Measurements from ENCODE around the gene YARS2.
"Not testable (repeated sequence)": the region's sequence is repeated elsewhere in the genome, so short reads cannot be mapped to it uniquely, and the experiment has no call there.

DNA sequence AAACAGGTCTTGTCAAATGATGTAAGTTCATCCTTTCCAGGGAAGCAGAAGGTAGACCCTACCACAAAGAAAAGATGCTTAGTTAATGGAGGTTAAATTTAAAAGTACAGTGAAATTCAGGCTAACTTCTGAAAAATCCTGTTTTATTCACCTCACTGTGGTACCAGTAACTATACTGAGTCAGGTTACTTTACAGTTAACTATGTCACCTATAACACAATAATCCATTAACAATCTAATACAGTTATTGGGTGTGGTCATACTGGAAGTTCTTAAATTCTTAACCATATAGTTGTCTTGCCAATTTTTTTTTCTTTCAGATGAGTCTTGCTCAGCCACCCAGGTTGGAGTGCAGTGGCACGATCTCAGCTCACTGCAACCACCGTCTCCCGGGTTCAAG, 30.4 kb downstream of the YARS2 start:
- TF ChIP-seq, protein P1, sequence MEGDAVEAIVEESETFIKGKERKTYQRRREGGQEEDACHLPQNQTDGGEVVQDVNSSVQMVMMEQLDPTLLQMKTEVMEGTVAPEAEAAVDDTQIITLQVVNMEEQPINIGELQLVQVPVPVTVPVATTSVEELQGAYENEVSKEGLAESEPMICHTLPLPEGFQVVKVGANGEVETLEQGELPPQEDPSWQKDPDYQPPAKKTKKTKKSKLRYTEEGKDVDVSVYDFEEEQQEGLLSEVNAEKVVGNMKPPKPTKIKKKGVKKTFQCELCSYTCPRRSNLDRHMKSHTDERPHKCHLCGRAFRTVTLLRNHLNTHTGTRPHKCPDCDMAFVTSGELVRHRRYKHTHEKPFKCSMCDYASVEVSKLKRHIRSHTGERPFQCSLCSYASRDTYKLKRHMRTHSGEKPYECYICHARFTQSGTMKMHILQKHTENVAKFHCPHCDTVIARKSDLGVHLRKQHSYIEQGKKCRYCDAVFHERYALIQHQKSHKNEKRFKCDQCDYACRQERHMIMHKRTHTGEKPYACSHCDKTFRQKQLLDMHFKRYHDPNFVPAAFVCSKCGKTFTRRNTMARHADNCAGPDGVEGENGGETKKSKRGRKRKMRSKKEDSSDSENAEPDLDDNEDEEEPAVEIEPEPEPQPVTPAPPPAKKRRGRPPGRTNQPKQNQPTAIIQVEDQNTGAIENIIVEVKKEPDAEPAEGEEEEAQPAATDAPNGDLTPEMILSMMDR (IDR thresholded peaks at IDR 0.05; ENCODE audit: low read length) = not testable (repeated sequence)
- not testable (repeated sequence) for TF ChIP-seq EZH2 (optimal IDR thresholded peaks at IDR 0.05; ENCODE audit: low read depth, low read length)

All from MM.1S (cell line).